GM18870 (cell line): ENCODE results near the gene CCNH.

Experiments used
- ATAC-seq: cut with Tn5 transposase; IDR thresholded peaks from one replicate; pipeline ENCODE4 v1.9.1; 2021; ENCODE audit warnings: moderate library complexity; ENCODE audit not compliant: unreplicated experiment

The CCNH gene

DNA sequence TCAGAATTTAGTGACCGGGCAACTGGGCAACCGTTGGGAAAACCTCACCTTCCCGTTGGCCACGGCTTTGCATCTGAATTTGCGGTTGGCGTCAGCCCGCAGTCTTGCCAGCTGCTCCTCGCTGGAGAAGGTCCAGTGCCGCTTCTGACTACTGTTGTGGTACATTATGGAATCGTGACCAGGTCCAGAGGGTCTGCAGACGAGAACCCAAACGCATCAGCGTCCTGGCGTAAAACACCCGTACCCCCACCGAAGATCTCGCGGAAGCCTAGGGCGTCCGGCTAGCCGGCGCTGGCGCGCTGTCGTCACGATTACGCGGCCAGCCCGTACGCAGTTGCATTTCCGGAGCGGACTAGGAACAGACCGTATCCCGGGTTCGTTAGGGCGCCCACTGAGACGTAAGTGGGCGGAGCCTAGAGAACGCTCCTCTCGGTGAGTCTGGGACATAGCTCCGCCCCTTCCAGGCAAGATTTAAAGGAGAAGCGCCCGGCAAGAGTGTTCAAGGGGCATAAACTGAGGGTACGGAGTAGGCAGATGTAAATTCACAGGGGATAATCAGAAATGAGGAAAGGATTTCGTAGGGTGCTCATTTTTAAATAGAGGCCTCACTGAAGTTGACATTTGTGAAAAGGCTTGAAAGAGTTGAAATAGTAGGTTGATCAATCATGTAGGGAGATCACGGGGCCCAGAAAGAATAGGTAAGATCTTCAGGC lies at the start of gene CCNH:
Gene CCNH (minus strand): TSS at position 301 of the 713 bp plus-strand sequence. CDS start 136 bp downstream, at position 165.
- ATAC-seq: peak; percentile 99

DNA sequence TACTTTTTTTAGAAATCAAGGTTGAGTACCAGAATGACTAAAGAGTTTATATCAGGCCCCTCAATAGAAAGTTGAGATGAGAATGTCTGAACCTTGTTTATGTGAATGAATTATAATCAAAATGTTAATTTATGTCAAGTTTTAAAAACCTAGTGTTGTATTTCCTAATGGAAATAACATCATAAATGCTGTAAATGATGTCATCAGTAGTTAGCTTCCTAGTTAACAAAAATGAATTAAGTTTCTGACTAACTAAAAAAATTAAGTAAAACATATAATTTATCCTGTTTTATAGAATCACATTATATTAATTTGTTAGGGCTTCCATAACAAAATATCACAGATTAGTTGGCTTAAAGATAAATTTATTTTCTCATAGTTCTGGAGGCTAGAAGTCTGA lies 45.0 kb upstream of the CCNH start:
- no peak for ATAC-seq

DNA sequence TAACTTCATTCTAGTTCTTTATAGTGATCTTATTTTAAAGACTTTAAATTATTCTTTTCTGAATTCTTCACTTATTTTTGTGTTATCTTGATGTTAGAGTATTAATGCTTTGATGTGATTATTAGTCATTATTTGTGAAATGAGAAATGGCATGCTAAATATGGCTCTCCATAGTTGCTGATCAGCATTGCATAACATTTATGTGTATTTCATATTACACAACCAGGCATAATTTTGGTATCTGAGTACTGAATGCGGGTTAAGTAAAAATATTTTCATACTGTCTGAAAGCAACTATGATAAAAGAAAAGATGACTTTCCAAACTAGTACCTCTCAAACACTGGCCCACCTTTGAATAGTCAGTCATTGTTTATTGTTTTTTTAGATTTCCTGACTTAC lies 41.1 kb upstream of the CCNH start:
- no peak for ATAC-seq

DNA sequence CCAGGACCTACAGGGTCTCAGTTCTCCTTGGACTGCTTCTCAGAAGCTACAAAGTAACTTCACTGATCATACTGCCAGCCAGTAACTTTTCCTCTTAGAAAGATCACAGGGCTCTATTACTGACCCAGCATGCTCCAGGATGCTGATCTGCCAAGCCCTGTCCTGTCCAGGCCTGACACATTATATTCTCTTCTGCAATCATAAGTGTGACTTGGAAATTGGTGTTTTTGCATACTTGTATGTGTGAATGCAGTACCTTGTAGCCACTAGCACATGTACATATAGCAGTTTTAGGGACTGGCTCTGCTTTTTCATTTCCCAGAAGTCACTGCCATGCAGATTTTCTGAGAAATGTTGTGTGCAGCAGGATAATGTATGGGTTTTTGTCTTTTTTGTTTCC lies 40.1 kb upstream of the CCNH start:
- ATAC-seq: no peak

DNA sequence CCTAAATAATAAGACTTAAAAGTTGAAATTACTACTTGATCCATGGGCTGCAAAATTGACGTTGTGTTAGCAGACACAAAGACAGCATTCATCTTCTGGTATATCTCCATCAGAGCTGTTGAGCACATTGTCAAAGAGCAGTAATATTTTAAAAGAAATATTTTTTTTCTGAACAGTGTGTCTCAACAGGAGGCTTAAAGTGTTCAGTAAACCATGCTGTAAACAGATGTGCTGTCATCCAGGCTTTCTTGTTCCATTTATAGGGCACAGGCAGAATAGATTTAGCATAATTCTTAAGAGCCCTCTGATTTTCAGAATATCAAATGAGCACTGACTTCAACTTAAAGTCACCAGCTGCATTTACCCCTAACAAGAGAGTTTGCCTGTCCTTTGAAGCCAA lies 29.7 kb upstream of the CCNH start:
- ATAC-seq: no peak

DNA sequence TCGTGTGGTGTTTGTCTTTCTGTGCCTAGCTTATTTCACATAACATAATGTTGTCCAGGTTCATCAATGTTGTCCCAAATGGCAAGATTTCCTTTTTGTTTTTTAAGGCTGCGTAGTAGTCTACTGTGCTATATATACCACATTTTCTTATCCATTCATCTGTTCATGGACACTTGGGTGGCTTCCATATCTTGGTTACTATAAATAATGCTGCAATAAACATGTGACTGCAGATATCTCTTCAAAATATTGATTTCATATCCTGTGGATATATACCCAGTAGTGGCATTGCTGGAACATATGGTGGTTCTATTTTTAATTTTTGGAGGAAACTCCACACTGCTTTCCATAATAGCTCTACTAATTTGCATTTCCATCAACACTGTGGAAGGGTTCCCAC lies 25.5 kb upstream of the CCNH start:
- no peak for ATAC-seq

DNA sequence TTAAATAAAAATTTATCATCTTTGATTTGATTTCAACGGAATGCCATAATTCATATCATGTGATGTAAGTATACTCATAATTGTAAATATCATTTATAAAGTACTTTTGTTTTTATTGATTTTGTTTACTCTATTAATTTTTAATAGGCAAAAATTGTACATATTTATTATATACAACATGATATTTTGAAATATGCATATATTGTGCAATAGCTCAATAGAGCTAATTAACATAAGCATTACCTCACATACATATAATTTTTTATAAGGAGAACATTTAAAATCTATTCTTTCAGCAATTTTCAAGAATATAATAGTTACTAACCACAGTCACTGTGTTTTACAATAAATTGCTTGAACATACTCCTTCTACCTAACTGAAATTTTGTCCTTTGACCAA lies 25.0 kb upstream of the CCNH start:
- ATAC-seq: no peak

DNA sequence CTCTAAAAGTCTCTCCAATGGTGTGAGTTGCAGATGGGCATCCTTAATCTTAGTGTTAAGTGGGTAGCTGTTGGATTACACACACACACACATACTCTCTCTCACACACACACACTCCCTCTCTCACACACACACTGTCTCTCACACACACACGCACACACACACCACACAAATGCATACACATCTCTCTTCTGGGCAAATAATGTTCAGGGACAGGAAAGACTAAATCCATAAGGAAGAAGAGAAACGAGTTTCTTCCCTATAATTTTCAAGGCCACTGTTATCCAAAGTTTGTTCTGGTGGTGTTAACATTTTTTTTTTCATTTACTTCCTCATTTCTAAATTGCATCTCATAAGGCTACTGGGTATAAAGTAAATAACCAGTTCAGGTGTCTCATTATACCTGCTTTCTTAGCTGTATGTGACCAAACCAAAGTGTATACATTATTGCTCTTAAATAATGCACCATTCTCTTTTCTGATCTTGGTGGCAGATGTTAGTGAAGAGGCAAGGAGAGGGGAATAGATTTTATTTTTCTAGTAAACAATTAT lies 22.5 kb upstream of the CCNH start:
- no peak for ATAC-seq

DNA sequence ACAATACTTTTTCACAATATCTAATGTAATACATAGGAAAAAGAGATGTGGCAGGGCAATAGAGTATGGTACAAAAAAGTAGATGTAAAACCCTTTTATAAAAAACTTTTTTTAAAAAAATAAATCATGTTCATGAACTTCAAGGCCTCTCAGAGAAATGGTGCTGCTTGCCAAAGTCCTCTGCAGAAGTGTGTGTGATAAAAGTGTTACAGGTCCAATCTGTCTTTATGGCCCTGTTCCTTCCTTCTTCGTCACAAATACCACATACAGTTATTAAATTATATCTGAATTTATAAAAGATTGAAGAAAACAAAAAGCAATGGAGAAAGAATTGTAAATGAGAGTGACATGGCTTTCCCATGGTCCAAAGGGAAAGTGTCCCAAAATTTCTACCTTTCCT lies 21.7 kb upstream of the CCNH start:
- ATAC-seq: no peak

DNA sequence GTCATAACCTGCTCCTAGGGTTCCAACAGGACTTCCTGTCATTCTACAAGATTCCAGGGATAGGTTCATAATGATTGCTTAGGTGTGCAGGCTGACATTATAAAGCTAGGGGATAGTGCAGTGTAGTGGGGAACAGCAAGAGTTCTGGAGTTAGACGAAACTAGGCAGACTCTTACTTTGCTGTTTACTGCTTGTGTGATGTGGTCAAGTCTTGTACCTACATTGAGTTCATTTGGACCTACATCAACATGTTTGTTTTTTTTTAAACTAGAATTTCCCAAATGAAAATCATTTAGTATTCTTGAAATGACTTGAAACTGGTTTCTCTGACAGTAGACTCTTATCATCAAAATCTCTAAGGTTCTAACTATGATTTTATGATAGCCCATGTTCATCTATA lies 21.2 kb upstream of the CCNH start:
- no peak for ATAC-seq

DNA sequence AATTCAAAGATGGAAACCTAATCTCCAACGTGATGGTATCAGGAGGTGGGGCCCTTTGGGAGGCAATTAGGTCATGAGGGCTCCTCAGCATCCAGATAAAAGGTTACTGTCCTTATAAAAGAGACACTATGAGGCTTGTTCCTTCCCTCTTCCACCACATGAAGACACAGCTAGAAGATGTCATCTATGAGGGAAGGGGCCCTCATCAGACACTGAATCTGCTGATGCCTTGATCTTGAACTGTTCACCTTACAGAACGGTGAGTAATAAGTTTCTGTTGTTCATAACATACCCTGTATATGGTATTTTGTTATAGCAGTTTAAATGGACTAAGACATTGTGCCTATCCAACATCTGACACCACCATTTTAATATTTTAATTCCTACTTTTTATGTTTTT lies 19.7 kb upstream of the CCNH start:
- no peak for ATAC-seq

DNA sequence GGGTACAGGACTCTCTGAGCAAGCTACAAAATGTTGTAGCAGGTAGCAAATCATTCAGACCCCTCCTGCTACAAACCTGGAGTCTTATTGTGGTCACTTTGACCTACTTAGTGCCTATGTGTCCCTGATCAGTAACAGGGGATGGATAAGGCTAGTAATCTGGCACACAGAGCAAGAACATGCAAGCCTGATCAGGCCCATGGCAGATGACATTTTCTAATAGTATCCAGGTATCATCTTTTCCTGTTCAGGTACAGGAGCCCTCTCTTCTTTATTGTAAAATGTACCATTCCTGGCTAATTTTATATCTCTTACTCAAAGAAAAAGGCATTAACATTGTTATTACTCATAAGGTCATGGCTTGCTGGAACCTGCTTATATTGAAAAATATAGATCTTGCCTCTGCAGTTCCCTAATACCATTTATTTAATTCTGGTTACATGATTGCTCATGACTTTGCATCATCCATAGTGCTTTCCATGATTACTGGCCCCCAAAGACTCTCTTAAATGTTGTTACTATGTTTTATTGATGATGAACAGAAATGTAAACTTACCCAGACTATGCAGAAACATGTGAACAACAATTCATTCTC lies 18.2 kb upstream of the CCNH start:
- ATAC-seq: no peak

DNA sequence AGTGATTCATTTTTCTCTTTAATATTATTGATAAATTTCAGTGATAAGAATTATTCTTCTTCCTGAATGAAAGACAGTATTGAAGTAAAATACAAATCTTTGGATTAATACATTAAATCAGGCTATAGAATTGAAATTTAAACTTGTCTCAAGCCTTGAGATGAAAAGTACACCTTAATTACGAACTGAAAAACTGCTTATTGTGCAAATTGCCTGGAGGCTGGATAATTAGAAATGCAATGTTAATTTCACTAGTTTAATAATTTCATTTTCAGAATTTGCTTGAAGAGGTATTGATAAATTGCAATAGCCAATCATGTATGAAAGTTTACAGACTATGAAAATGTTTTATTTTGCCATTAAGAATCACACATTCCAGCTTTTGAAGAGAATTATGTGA lies 11.0 kb upstream of the CCNH start:
- no peak for ATAC-seq

DNA sequence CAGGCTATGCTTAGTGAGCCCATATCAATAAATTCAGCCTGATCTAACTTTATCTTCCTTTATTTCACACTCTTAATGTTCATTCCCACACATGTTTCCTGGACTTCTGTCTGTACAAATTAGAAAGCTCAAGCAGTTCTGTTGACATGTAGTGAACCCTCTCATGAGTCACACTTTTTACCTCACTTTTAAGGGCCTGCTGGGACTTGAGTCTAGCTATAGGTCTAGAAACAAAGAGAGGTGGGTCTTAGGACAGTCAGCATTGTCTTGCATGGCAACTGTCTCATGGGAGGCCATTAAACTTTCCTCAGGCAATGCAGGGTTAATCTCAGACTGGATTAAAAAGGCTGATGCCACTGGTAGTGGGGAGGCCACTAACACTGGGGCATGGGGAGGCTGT lies 8.6 kb upstream of the CCNH start:
- no peak for ATAC-seq

DNA sequence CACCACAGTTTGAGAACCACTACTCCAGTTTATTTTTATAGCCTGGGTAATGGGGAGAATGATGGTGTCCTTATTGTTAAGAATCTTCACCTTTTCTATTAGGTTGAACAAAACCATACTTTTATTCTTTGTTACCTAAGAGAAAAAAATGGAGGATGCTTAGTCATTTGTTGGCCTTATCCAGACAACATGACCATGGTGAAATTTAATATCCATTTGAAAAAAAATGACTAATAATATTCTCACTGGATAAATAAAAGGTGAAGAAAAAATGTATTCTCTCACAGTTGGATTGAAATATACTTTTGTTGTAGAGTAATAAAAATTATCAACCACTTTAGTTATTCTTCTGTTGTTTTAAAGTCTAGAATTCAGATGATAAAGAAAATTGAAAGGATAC lies 5.8 kb upstream of the CCNH start:
- ATAC-seq: no peak

DNA sequence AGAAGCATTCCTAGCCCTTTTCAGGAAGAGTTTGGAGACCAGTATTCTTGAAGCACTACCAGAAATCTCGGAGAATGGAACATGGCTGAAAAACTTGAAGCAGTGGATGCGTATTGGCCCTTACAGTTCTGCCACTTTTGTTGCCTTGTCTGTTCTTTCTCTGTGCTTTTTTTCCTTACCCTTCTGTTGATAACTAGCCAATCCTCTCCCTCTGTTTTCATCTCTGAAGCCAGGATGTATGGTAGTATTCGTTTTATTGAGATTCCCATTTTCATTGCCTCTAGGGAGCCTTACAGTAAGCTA lies 564 bp upstream of the CCNH start:
- no peak for ATAC-seq

DNA sequence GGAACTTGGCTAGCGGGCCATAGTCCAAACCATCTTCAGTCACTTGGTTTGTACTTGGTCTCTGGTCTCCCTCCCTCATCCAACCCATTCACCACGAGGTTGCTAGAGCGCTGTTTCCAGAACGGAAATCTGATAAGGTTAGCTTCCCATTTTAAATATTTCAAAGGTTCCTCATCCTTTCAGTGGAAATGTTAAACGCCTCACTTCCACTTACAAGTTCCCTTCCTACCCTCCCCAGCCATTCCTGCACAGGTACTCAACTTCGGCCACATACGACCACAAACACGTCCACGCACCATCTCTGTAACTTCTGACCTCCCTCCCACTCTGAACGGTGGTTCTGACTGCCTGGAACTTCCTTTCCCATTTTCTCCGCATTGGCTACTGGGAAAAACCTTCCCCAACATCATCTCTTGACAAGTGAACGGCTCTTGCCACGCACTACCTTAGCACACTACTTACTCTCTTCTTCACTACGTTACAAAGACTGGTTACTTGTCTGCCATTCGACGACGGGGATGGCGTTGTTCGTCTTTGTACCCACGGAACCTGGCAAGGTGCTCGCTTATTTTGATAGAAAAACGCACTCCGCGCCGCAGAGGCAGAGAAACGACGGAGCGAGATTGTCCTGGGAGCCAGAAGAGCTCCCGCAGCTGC lies 629 bp downstream of the CCNH start:
- peak; percentile 14 for ATAC-seq

DNA sequence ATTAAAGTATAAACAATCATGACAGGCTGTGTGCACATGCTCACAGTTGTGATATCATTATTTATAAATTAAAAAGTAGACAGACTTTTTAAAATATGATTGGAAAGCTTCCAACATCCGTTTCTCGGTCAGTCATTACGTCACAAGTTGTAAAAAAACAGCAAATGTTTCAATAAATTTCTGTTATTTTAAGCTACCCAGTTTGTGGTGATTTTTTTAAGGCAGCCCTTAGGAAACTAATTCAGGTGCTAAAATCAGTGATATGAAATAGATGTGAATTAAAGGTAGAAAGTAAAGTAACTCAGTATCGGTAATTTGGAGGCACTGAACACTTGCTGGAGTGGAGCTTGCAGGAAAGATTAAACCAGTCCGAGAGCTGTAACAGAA lies 1.2 kb downstream of the CCNH start:
- ATAC-seq: no peak

DNA sequence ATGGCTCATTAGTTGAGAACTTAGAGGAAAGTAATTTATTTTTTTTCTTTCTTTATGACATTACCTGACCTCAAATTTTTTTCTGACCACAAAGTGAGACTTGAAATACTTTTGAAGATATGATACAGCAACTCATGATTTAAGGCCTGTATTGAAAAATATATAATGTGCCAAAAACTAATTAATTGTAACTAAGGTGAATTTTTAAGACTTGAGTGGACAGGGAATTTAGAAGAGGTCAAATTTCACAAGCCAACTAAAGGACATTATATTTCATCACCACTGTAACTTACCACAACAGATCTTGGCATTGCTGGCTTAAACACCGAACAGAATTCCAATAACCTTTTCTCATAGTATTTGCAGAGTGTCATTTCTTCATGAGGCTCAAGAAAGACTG lies 1.8 kb downstream of the CCNH start:
- ATAC-seq: no peak

DNA sequence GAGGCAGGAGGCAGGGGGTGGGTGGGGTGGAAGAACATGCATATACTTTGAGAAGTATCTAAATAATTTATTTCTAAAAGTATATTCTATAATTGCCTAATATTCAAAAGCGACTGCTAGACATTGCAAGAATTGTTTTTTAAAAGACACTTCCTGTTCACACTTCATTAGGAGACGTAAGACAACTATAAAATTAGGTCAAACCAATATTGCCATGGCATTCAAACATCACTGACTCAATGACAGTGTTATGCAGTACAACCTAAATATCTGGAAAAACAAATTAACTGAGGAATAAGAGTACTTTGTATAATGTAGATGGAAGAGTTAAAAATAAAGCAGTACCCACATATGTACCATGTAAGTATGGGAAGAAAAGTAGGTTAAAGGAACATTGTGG lies 4.5 kb downstream of the CCNH start:
- ATAC-seq: no peak

DNA sequence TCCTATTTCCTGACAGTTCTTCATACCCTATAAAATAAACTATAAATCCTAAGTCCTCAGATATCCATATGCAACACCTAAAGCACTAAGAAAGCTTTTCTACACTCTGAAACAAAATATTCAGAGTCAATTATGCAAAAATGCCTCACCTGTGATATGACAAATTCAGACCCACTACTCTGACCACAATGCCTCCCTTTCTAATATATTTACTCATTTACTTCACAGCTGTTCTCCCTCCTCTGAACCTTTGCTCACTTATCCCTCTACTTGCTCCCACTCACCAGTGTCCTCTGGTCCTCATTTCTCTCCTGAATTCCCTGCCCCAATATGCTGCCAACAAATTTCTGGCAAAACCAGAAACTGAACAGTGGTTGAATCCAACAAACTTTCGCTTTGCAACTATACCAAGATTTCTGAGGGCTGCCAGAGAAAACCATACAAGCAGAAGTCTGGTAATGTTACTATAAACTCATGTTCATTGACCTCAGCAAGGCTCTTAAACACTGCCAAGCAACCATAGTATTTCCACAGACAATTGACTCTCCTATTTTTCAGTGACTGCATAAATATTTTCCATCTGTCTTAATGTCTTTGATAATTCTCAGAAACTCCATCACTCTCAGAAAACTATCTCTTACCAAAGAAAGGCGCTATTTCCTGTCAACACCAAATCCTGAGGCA lies 7.1 kb downstream of the CCNH start:
- no peak for ATAC-seq

DNA sequence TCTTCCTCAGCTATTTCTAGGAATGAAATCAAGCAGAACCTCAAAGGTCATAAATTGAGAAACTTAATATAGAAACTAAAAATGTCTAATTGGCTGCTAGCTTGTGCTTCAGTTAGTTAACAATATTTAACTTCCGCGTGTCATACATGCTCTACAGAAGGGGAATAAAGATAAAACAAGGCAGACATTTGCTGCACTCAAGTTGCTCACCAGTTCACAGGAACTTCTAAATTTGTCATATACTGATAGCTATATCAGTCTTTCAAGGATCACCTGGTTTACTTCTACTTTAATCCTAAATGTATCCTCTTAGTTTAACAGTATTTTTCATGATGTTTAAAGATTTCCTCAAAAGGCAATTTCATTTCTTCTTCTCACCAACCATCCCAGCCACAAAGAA lies 8.4 kb downstream of the CCNH start:
- no peak for ATAC-seq
